Adrenal gland (tissue), 19 donors: ENCODE data around the gene OSTC. TPM values are rescaled to one million over a fixed set of nuclear protein-coding genes. Genes with fewer than 3 reads are reported as not detected.

Experiments used
- DNase-seq, 7 donors: peaks; one replicate each; pipeline ENCODE4 v3.0.0-alpha.2; 2019 to 2020
- H3K27ac ChIP-seq, 5 donors: fragments of 200-600 bp; sonication (generic) in 4 of 5; 1 replicate in 3 of 5; 2 replicates in 2 of 5; pipeline versions ENCODE4 v1.5.1 to v1.8.0; 2016 to 2020; ENCODE audit warnings: mild to moderate bottlenecking in 1 of 5
- H3K27me3 ChIP-seq: fragments of 200-600 bp; 2 replicates; pipeline ENCODE4 v1.8.0; 2021
- H3K36me3 ChIP-seq, 2 donors: fragments of 200-600 bp; replicated peaks in 1 of 2; 1 replicate in 1 of 2; 2 replicates in 1 of 2; pipeline versions ENCODE4 v1.5.1 to v1.8.0; 2018 to 2022
- H3K4me1 ChIP-seq, 2 donors: fragments of 200-600 bp; replicated peaks in 1 of 2; 1 replicate in 1 of 2; 2 replicates in 1 of 2; pipeline versions ENCODE4 v1.5.1 to v1.8.0; 2018 to 2021
- H3K4me3 ChIP-seq, 4 donors: fragments of 200-600 bp; sonication (generic) in 3 of 4; one replicate each; pipeline ENCODE4 v1.5.1; 2016 to 2018
- H3K9me3 ChIP-seq, 3 donors: fragments of 200-600 bp; sonication (generic) in 1 of 3; replicated peaks in 1 of 3; 1 replicate in 2 of 3; 2 replicates in 1 of 3; pipeline versions ENCODE4 v1.5.1 to v1.8.0; 2016 to 2021
- CTCF ChIP-seq, 6 experiments: fragments of 450-650 bp in 4 of 6; fragments of 200-600 bp in 2 of 6; sonication (generic) in 1 of 6; IDR thresholded peaks; 1 replicate in 5 of 6; 2 replicates in 1 of 6; pipeline versions ENCODE4 v1.5.1 to v1.8.0; 2016 to 2021; ENCODE audit warnings: antibody characterized with exemption in 6 of 6, mild to moderate bottlenecking in 2 of 6, moderate library complexity in 1 of 6
- POLR2A ChIP-seq, 2 donors: fragments of 450-650 bp; IDR thresholded peaks; one replicate each; pipeline ENCODE4 v1.6.1; 2017; ENCODE audit warnings: antibody characterized with exemption in 2 of 2, mild to moderate bottlenecking in 2 of 2, moderate library complexity in 1 of 2
- WGBS, 4 donors: extraction: QIAGEN DNeasy Blood & Tissue Kit in 2 of 4; methylation state at CpG; one replicate each; pipeline versions ENCODE4 v1.1.5 to v1.1.7; 2013 to 2017; 5-methylcytosine and 5-hydroxymethylcytosine counted together
- intact Hi-C, 2 donors: fragments of 100-400 bp; cut with DNase I; formaldehyde crosslinking; loops; one replicate each; pipeline versions ENCODE4 v1.14.1 to v1.15.0; 2022 to 2023
- long read RNA-seq, 10 donors: library from polyadenylated mRNA in 3 of 10; unstranded in 2 of 10; stranded (forward) in 1 of 10; transcript quantifications; one replicate each; pipeline ENCODE4 v2.0.0 and lab custom pipeline, GENCODE V29; 2021 to 2026
- polyA plus RNA-seq, 3 donors: library from polyadenylated mRNA; stranded (reverse); fragments of 200-250 nt in 2 of 3; fragments of 350-450 nt in 1 of 3; fragmentation: Illumina TruSeq in 1 of 3; extraction: RNeasy Lipid Tissue Mini Kit (QIAGEN cat#74804) in 1 of 3; gene quantifications; one replicate each; pipeline ENCODE4 v1.2.3, GENCODE V29; 2013 to 2014
- total RNA-seq, 9 donors: library from RNA; depleted of rRNA in 4 of 9; stranded (reverse); fragments of >200 nt in 4 of 9; fragments of 120-200 nt in 1 of 9; fragmentation: NEBNext Ultra II Directional in 1 of 9; extraction: Animal tissue kit (Norgen Biotek cat#: 25700) in 1 of 9; gene quantifications; one replicate each; pipeline versions ENCODE4 v1.1.0 to v1.2.4, GENCODE V29; 2013 to 2023
- donor health status: healthy with polysubstance abuse.
- donor health status: Bipolar disorder and iron deficiency.
- donor health status: DM: yes; HTN: yes; CAD: no.
- donor health status: DM: no; HTN: no; CAD: no.
- donor health status: DM: no; HTN: no; CAD: no.
- donor health status: DM: yes; HTN: yes; CAD: no.

OSTC gene
- total RNA-seq = 100 to 1,000 TPM in 2 of 9 donors, 10 to 100 TPM in 7; 58.8 to 297 (median 76.2) TPM
- polyA plus RNA-seq = 100 to 1,000 TPM in 1 of 3 donors, 10 to 100 TPM in 2; 50.4 to 216 (median 60.2) TPM
- long read RNA-seq, donor 1, transcript OSTC-201 (4 exons, 1,077 nt) = major isoform, 352 of 407 reads
- long read RNA-seq, donor 1, transcript OSTC-205 (3 exons, 876 nt) = minor isoform, 5 of 407 reads
- long read RNA-seq, donor 1, partial matches to known transcripts = 50 of 407 reads
- long read RNA-seq, donor 1, other reads (novel, unspliced or antisense) = 0 of 407 reads
- long read RNA-seq, donor 2, transcript OSTC-205 (3 exons, 876 nt) = minor isoform, 5 of 185 reads
- long read RNA-seq, donor 2, transcript OSTC-201 (4 exons, 1,077 nt) = major isoform, 138 of 185 reads
- long read RNA-seq, donor 2, partial matches to known transcripts = 42 of 185 reads
- long read RNA-seq, donor 2, other reads (novel, unspliced or antisense) = 0 of 185 reads
- long read RNA-seq, donor 3, transcript OSTC-201 (4 exons, 1,077 nt) = major isoform, 244 of 301 reads
- long read RNA-seq, donor 3, partial matches to known transcripts = 55 of 301 reads
- long read RNA-seq, donor 3, other reads (novel, unspliced or antisense) = 0 of 301 reads
- long read RNA-seq, donor 4, transcript OSTC-201 (4 exons, 1,077 nt) = major isoform, 78 of 83 reads
- long read RNA-seq, donor 4, partial matches to known transcripts = 1 of 83 reads
- long read RNA-seq, donor 4, other reads (novel, unspliced or antisense) = 0 of 83 reads
- long read RNA-seq, donor 5, transcript OSTC-201 (4 exons, 1,077 nt) = major isoform, 104 of 109 reads
- long read RNA-seq, donor 5, partial matches to known transcripts = 1 of 109 reads
- long read RNA-seq, donor 5, other reads (novel, unspliced or antisense) = 2 of 109 reads
- long read RNA-seq, donor 6, transcript OSTC-201 (4 exons, 1,077 nt) = major isoform, 52 of 54 reads
- long read RNA-seq, donor 6, partial matches to known transcripts = 1 of 54 reads
- long read RNA-seq, donor 6, other reads (novel, unspliced or antisense) = 0 of 54 reads
- long read RNA-seq, donor 7, transcript OSTC-201 (4 exons, 1,077 nt) = major isoform, 125 of 158 reads
- long read RNA-seq, donor 7, partial matches to known transcripts = 33 of 158 reads
- long read RNA-seq, donor 7, other reads (novel, unspliced or antisense) = 0 of 158 reads
- long read RNA-seq, donor 8, transcript OSTC-201 (4 exons, 1,077 nt) = major isoform, 249 of 296 reads
- long read RNA-seq, donor 8, transcript OSTC-205 (3 exons, 876 nt) = minor isoform, 7 of 296 reads
- long read RNA-seq, donor 8, partial matches to known transcripts = 39 of 296 reads
- long read RNA-seq, donor 8, other reads (novel, unspliced or antisense) = 0 of 296 reads
- long read RNA-seq, donor 9, transcript OSTC-201 (4 exons, 1,077 nt) = major isoform, 172 of 176 reads
- long read RNA-seq, donor 9, partial matches to known transcripts = 0 of 176 reads
- long read RNA-seq, donor 9, other reads (novel, unspliced or antisense) = 0 of 176 reads
- long read RNA-seq, donor 10, transcript OSTC-201 (4 exons, 1,077 nt) = major isoform, 114 of 124 reads
- long read RNA-seq, donor 10, partial matches to known transcripts = 8 of 124 reads
- long read RNA-seq, donor 10, other reads (novel, unspliced or antisense) = 0 of 124 reads

DNA sequence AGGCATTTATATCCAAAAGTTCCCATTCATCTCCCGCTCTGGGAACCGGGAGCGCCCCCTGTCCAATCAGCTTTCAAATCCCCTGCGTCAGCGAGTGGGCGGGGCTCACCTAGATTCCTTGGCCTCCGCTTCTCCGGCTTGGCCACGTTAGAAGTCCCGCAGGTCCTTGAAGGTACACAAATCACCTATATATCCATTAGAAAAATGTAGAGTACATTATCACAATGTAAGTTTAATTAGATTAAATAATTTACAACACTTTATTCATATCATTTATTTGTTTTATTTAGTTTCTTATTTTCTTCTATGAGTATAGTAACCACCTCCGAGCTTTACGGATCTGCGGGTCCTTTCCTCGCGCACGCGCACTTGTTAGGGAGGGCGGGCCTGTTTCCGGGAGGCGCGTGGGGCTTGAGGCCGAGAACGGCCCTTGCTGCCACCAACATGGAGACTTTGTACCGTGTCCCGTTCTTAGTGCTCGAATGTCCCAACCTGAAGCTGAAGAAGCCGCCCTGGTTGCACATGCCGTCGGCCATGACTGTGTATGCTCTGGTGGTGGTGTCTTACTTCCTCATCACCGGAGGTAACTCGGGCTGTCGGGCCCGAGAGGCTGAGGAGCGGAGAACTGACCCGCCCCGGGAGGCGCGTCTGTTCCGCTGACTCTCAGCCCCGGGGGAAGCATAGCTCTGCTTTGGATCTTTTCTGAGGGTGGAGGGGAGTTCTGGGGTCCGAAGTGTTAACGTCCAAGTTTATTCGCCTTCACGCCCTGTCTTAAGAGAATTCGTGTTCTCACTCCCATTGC, at the start of gene OSTC:
Gene OSTC (plus strand): TSS at position 388 of the 802 bp plus-strand sequence. CDS start 57 bp downstream, at position 445.
- WGBS, 4 donors = 0 to 1% (median 0%) methylated on average over 37 to 45 of the region's 45 CpGs
- peak in 1 of 6 experiments; percentile 11 for TF ChIP-seq CTCF (IDR thresholded peaks at IDR 0.05)
- TF ChIP-seq POLR2A (IDR thresholded peaks at IDR 0.05) = peak in 1 of 2 donors; percentile 64
- peak within 1 kb of the TSS; percentile 82 to 94 (median 87) for H3K27ac ChIP-seq
- H3K36me3 ChIP-seq = no peaks in the 10 kb centered on the region
- intact Hi-C loops = no loop called here
- H3K9me3 ChIP-seq = no peaks in the 10 kb centered on the region
- peaks cover 12 to 27% of the 10 kb centered on the region in 2 donors for H3K4me1 ChIP-seq
- H3K27me3 ChIP-seq = no peaks in the 10 kb centered on the region
- H3K4me3 ChIP-seq = peak within 1 kb of the TSS; percentile 89 to 100 (median 96)
- peak; percentile 94 to 98 (median 97) for DNase-seq

- Histone ChIP-seq H3K27me3 (no peaks in the 10 kb centered on the region), H3K4me3 (no peak overlapping the region), H3K27ac (no peak overlapping the region), H3K4me1 (no peaks in the 10 kb centered on the region), H3K9me3 (no peaks in the 10 kb centered on the region), H3K36me3 (no peaks in the 10 kb centered on the region)
- 77 to 87% (median 82%) methylated on average over 3 of the region's 3 CpGs for WGBS, 4 donors
- DNase-seq = no peak
- intact Hi-C loops = no loop called here
- TF ChIP-seq POLR2A (IDR thresholded peaks at IDR 0.05) (no peak), CTCF (IDR thresholded peaks at IDR 0.05) (no peak)
These were observed 49.3 kb upstream of the OSTC start for GRCh38 chr4:108601106-108601505.

- DNase-seq = no peak
- TF ChIP-seq CTCF (IDR thresholded peaks at IDR 0.05) = no peak
- TF ChIP-seq POLR2A (IDR thresholded peaks at IDR 0.05) = no peak
- 77 to 92% (median 86%) methylated on average over 1 of the region's 1 CpG for WGBS, 4 donors
- Histone ChIP-seq H3K4me1 (no peaks in the 10 kb centered on the region), H3K36me3 (no peaks in the 10 kb centered on the region), H3K4me3 (no peak overlapping the region), H3K27ac (no peak overlapping the region), H3K27me3 (no peaks in the 10 kb centered on the region), H3K9me3 (no peaks in the 10 kb centered on the region)
- intact Hi-C loops = no loop called here
These were observed 48.9 kb upstream of the OSTC start for GRCh38 chr4:108601532-108601931.
